ENCODE measurements around the gene SMYD4. TPM values are rescaled to one million over a fixed set of nuclear protein-coding genes. Genes with fewer than 3 reads are reported as not detected.
A peak's percentile ranks its signal among the peaks of the same experiment; 100 is the strongest.

SMYD4 gene
- total and polyA plus RNA-seq, 4 experiments from 2014 or later: 3.1 to 31.5 (median 25.7) TPM

- Histone ChIP-seq H3K27ac (ENCODE audit: low read depth, low read length) (no peak overlapping the region), H3K36me3 (ENCODE audit: insufficient read depth, low read length) (peaks cover 4% of the 10 kb centered on the region), H3K27me3 (ENCODE audit: insufficient read depth, low read length) (no peaks in the 10 kb centered on the region), H3K4me3 (ENCODE audit: low read length in 2 of 2) (no peak overlapping the region), H3K4me1 (ENCODE audit: insufficient read depth, low read length) (peaks cover 47% of the 10 kb centered on the region), H3K9me3 (ENCODE audit: control insufficient read depth in 1 of 2, low read length in 2 of 2) (no peaks in the 10 kb centered on the region)
- Mint-ChIP-seq H3K4me3 (peak overlapping the region in 6 of 8 donors; percentile 6 to 55 (median 19)), H3K27ac (peak overlapping the region in 6 of 7 donors; percentile 1 to 88 (median 56)), H3K36me3 (peaks cover 17 to 29% of the 10 kb centered on the region in 2 donors), H3K9me3 (no peaks in the 10 kb centered on the region), H3K4me1 (peaks cover 30 to 69% (median 45%) of the 10 kb centered on the region in 4 donors), H3K27me3 (no peaks in the 10 kb centered on the region)
- ChIA-PET CTCF (ENCODE audit: partially characterized antibody) (interaction anchor here (1.0 to 1.3 kb wide), 2 partner anchors 15 to 118 kb away, joined by 3 to 5 read pairs; no protein-coding TSS in a partner anchor), POLR2A (ENCODE audit: partially characterized antibody) (interaction anchor here (0.6 to 1.5 kb wide), 3 partner anchors 11 to 118 kb away, joined by 3 to 6 read pairs (median 4); no protein-coding TSS in a partner anchor)
- intact Hi-C loops (cut with micrococcal nuclease): loop anchor here (5.0 kb wide), 2 partner anchors 38 to 208 kb away; partner anchors contain the start of gene OVCA2
- peak in 3 of 5 donors; percentile 9 to 34 (median 23) for DNase-seq
Measured at GRCh38 chr17:1834380-1835149, 4.9 kb upstream of the SMYD4 start.

GRCh38 chr17:1830288-1830687, 586 bp upstream of the SMYD4 start:
- ChIA-PET POLR2A (ENCODE audit: partially characterized antibody) (interaction anchor here (0.9 to 2.6 kb wide), 10 partner anchors 9 to 195 kb away, joined by 3 to 29 read pairs (median 8); partner anchors contain the start of genes PRPF8 and RTN4RL1), CTCF (ENCODE audit: partially characterized antibody) (interaction anchor here (1.5 to 2.1 kb wide), 2 partner anchors 35 to 109 kb away, joined by 4 to 6 read pairs; no protein-coding TSS in a partner anchor)
- intact Hi-C loops (cut with micrococcal nuclease): loop anchor here (5.0 kb wide), 2 partner anchors 42 to 212 kb away; partner anchors contain the start of gene OVCA2
- no peaks in the 10 kb centered on the region for H3K36me3 ChIP-seq (ENCODE audit: insufficient read depth, low read length)
- no peaks in the 10 kb centered on the region for H3K27me3 ChIP-seq (ENCODE audit: insufficient read depth, low read length)
- DNase-seq: peak; percentile 25 to 49 (median 39)
- Mint-ChIP-seq H3K27ac (peak overlapping the region; percentile 89 to 99 (median 97)), H3K4me1 (peaks cover 33 to 69% (median 51%) of the 10 kb centered on the region in 4 donors), H3K4me3 (peak overlapping the region; percentile 92 to 99 (median 97)), H3K27me3 (no peaks in the 10 kb centered on the region), H3K36me3 (peaks cover 14 to 32% of the 10 kb centered on the region in 2 donors), H3K9me3 (no peaks in the 10 kb centered on the region)
- peaks cover 61% of the 10 kb centered on the region for H3K4me1 ChIP-seq (ENCODE audit: insufficient read depth, low read length)
- H3K9me3 ChIP-seq (ENCODE audit: control insufficient read depth in 1 of 2, low read length in 2 of 2): no peaks in the 10 kb centered on the region
- peak overlapping the region; percentile 42 to 73 for H3K4me3 ChIP-seq (ENCODE audit: low read length in 2 of 2)
- H3K27ac ChIP-seq (ENCODE audit: low read depth, low read length): peak overlapping the region; percentile 67

GRCh38 chr17:1829216-1829591, 498 bp downstream of the SMYD4 start:
- H3K4me1 Mint-ChIP-seq: peaks cover 29 to 66% (median 49%) of the 10 kb centered on the region in 4 donors
- DNase-seq: no peak
- H3K27ac ChIP-seq (ENCODE audit: low read depth, low read length): peak overlapping the region; percentile 67
- no peaks in the 10 kb centered on the region for H3K27me3 Mint-ChIP-seq
- H3K36me3 Mint-ChIP-seq: peaks cover 15 to 32% of the 10 kb centered on the region in 2 donors
- peak overlapping the region; percentile 87 to 99 (median 96) for H3K4me3 Mint-ChIP-seq
- ChIA-PET POLR2A (ENCODE audit: partially characterized antibody) (interaction anchor here (0.6 to 2.6 kb wide), 18 partner anchors 8 to 573 kb away, joined by 3 to 29 read pairs (median 4); partner anchors contain the start of genes PRPF8, RILP, RTN4RL1 and WDR81), CTCF (ENCODE audit: partially characterized antibody) (interaction anchor here (1.1 to 1.5 kb wide), 2 partner anchors 36 to 109 kb away, joined by 3 to 4 read pairs; no protein-coding TSS in a partner anchor)
- H3K4me1 ChIP-seq (ENCODE audit: insufficient read depth, low read length): peaks cover 57% of the 10 kb centered on the region
- no peaks in the 10 kb centered on the region for H3K9me3 Mint-ChIP-seq
- intact Hi-C loops (cut with micrococcal nuclease): loop anchor here (1.0 to 2.0 kb wide), 2 partner anchors 112 to 145 kb away; partner anchors contain the start of gene PRPF8
- H3K36me3 ChIP-seq (ENCODE audit: insufficient read depth, low read length): no peaks in the 10 kb centered on the region
- H3K4me3 ChIP-seq (ENCODE audit: low read length in 2 of 2): peak overlapping the region; percentile 58 to 73
- no peaks in the 10 kb centered on the region for H3K9me3 ChIP-seq (ENCODE audit: control insufficient read depth in 1 of 2, low read length in 2 of 2)
- H3K27me3 ChIP-seq (ENCODE audit: insufficient read depth, low read length): no peaks in the 10 kb centered on the region
- H3K27ac Mint-ChIP-seq: peak overlapping the region; percentile 72 to 95 (median 91)

- no peak overlapping the region for H3K4me3 ChIP-seq (ENCODE audit: low read length in 2 of 2)
- peaks cover 15 to 24% of the 10 kb centered on the region in 2 donors for H3K36me3 Mint-ChIP-seq
- H3K27me3 ChIP-seq (ENCODE audit: insufficient read depth, low read length): no peaks in the 10 kb centered on the region
- intact Hi-C loops (cut with micrococcal nuclease): no loop called here
- DNase-seq: no peak
- peaks cover 17% of the 10 kb centered on the region for H3K4me1 ChIP-seq (ENCODE audit: insufficient read depth, low read length)
- CTCF ChIA-PET (ENCODE audit: partially characterized antibody): interaction anchor here (1.2 kb wide), 1 partner anchor 57 kb away, joined by 3 read pairs; no protein-coding TSS in a partner anchor
- H3K4me3 Mint-ChIP-seq: no peak overlapping the region
- no peaks in the 10 kb centered on the region for H3K9me3 ChIP-seq (ENCODE audit: control insufficient read depth in 1 of 2, low read length in 2 of 2)
- peaks cover 0 to 2% (median 0%) of the 10 kb centered on the region in 8 donors for H3K9me3 Mint-ChIP-seq
- H3K27me3 Mint-ChIP-seq: no peaks in the 10 kb centered on the region
- H3K27ac ChIP-seq (ENCODE audit: low read depth, low read length): no peak overlapping the region
- peaks cover 10 to 23% (median 13%) of the 10 kb centered on the region in 4 donors for H3K4me1 Mint-ChIP-seq
- peaks cover 4% of the 10 kb centered on the region for H3K36me3 ChIP-seq (ENCODE audit: insufficient read depth, low read length)
- H3K27ac Mint-ChIP-seq: peak overlapping the region in 3 of 7 donors; percentile 10 to 77 (median 30)
- POLR2A ChIA-PET (ENCODE audit: partially characterized antibody): interaction anchor here (1.0 kb wide), 1 partner anchor 9 kb away, joined by 3 read pairs; the partner anchor contains the start of genes RPA1 and SMYD4
Measured at GRCh38 chr17:1820528-1821252, 9.0 kb downstream of the SMYD4 start.

- no peak overlapping the region for H3K27ac Mint-ChIP-seq
- peaks cover 0 to 2% (median 0%) of the 10 kb centered on the region in 8 donors for H3K9me3 Mint-ChIP-seq
- intact Hi-C loops (cut with micrococcal nuclease): no loop called here
- Histone ChIP-seq H3K36me3 (ENCODE audit: insufficient read depth, low read length) (peaks cover 16% of the 10 kb centered on the region), H3K9me3 (ENCODE audit: control insufficient read depth in 1 of 2, low read length in 2 of 2) (no peaks in the 10 kb centered on the region), H3K4me3 (ENCODE audit: low read length in 2 of 2) (no peak overlapping the region), H3K27me3 (ENCODE audit: insufficient read depth, low read length) (no peaks in the 10 kb centered on the region), H3K27ac (ENCODE audit: low read depth, low read length) (no peak overlapping the region), H3K4me1 (ENCODE audit: insufficient read depth, low read length) (no peaks in the 10 kb centered on the region)
- peaks cover 0 to 5% (median under 1%) of the 10 kb centered on the region in 4 donors for H3K4me1 Mint-ChIP-seq
- no peaks in the 10 kb centered on the region for H3K27me3 Mint-ChIP-seq
- no peak overlapping the region for H3K4me3 Mint-ChIP-seq
- POLR2A ChIA-PET (ENCODE audit: partially characterized antibody): no interaction called here
- no peak for DNase-seq
- peaks cover 12 to 30% of the 10 kb centered on the region in 2 donors for H3K36me3 Mint-ChIP-seq
- CTCF ChIA-PET (ENCODE audit: partially characterized antibody): no interaction called here
Measured at GRCh38 chr17:1813088-1813487, 16.6 kb downstream of the SMYD4 start.

- intact Hi-C loops (cut with micrococcal nuclease): no loop called here
- POLR2A ChIA-PET (ENCODE audit: partially characterized antibody): no interaction called here
- Histone ChIP-seq H3K27ac (ENCODE audit: low read depth, low read length) (no peak overlapping the region), H3K4me1 (ENCODE audit: insufficient read depth, low read length) (no peaks in the 10 kb centered on the region), H3K27me3 (ENCODE audit: insufficient read depth, low read length) (no peaks in the 10 kb centered on the region), H3K4me3 (ENCODE audit: low read length in 2 of 2) (no peak overlapping the region), H3K9me3 (ENCODE audit: control insufficient read depth in 1 of 2, low read length in 2 of 2) (no peaks in the 10 kb centered on the region), H3K36me3 (ENCODE audit: insufficient read depth, low read length) (peaks cover 16% of the 10 kb centered on the region)
- no peaks in the 10 kb centered on the region for H3K27me3 Mint-ChIP-seq
- peak overlapping the region in 1 of 7 donors; percentile 29 for H3K27ac Mint-ChIP-seq
- H3K9me3 Mint-ChIP-seq: no peaks in the 10 kb centered on the region
- H3K36me3 Mint-ChIP-seq: peaks cover 20 to 38% of the 10 kb centered on the region in 2 donors
- H3K4me3 Mint-ChIP-seq: no peak overlapping the region
- peaks cover 0 to 3% (median under 1%) of the 10 kb centered on the region in 4 donors for H3K4me1 Mint-ChIP-seq
- CTCF ChIA-PET (ENCODE audit: partially characterized antibody): interaction anchor here (1.2 kb wide), 1 partner anchor 55 kb away, joined by 3 read pairs; no protein-coding TSS in a partner anchor
- no peak for DNase-seq
Measured at GRCh38 chr17:1810450-1811103, 19.1 kb downstream of the SMYD4 start.

Measured in CD4-positive, alpha-beta memory T cell (primary cell).